ENCODE data around the gene REV1.

REV1 gene

DNA sequence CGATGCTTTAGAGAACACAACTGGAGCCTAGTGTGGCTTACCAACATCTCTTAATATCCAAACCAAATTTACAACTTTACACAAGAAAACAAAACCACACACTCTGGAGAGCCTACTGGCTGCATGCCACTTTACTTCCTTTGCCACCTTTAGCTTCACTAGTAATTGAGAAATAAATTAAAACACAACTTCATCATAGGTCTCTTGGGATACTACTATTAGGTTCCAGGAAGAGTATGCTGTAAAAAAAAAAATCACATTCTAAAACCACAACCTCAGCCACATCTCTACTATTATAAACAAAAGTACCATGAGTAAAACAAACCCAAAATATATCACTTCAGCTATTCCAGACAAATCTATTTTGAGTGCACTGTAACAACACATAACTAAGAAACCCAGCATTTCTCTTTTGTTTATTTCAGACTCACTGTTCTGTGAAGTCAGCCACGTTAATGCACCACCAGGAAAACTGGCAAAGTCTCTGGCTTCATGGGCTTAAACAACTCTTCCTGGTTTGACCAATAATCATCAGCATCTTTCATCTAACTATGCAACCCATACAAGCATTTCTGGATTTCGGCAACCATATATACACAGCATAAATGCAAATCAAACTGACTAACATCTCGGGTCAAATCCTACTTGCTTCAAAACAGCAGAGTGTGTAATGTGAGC is 59.1 kb downstream of the REV1 start:
- H3K27ac ChIP-seq = no peak overlapping the region
- DNase-seq (ENCODE audit: low spot score) = no peak
- TF ChIP-seq, protein P1, sequence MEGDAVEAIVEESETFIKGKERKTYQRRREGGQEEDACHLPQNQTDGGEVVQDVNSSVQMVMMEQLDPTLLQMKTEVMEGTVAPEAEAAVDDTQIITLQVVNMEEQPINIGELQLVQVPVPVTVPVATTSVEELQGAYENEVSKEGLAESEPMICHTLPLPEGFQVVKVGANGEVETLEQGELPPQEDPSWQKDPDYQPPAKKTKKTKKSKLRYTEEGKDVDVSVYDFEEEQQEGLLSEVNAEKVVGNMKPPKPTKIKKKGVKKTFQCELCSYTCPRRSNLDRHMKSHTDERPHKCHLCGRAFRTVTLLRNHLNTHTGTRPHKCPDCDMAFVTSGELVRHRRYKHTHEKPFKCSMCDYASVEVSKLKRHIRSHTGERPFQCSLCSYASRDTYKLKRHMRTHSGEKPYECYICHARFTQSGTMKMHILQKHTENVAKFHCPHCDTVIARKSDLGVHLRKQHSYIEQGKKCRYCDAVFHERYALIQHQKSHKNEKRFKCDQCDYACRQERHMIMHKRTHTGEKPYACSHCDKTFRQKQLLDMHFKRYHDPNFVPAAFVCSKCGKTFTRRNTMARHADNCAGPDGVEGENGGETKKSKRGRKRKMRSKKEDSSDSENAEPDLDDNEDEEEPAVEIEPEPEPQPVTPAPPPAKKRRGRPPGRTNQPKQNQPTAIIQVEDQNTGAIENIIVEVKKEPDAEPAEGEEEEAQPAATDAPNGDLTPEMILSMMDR (conservative IDR thresholded peaks at IDR 0.05; ENCODE audit: low read depth) = no peak
- ChIA-PET CTCF (no interaction called here), POLR2A (ENCODE audit: low non-redundant PET) (no interaction called here)

DNA sequence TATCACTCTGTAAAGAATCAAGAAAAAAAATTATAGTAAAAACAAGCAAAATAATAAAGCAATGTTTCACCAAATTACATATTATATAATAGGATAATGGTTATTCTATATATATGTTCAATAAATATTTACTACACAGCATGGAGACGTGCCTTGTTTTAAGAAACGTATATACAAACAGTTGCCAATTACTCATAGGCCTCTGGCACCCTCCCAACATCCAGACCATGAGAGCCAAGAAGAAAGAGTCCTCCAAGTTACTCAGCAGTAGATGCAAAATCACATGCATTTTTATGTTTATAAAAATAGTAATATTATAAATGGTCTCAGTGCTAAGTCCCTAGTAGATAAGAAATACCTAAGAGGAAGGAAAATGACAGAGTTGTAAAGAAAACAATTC is 64.8 kb downstream of the REV1 start:
- peak; percentile 32 for DNase-seq (ENCODE audit: low spot score)
- TF ChIP-seq, protein P1 (conservative IDR thresholded peaks at IDR 0.05; ENCODE audit: low read depth) = no peak
- ChIA-PET POLR2A (ENCODE audit: low non-redundant PET) (no interaction called here), CTCF (no interaction called here)
- H3K27ac ChIP-seq = no peak overlapping the region

DNA sequence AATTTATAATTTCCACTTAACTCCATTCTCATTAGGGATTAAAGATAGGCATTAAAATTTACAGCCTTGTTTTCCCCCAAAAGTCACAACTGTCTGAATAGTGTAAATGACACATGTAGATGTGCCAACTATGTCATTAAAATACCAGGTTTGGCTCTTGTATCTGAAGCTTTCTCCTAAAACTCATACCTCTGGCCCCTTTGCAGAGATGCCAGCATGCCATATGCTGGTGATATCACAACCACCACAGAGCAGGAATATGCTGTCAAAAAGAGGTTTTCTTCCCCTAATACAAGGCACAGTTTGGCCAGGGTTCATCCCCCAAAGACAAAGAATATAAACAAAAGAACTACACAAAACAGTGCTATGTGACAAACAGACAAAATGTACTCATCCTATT is 65.4 kb downstream of the REV1 start:
- TF ChIP-seq, protein P1 (conservative IDR thresholded peaks at IDR 0.05; ENCODE audit: low read depth) = no peak
- ChIA-PET CTCF (no interaction called here), POLR2A (ENCODE audit: low non-redundant PET) (no interaction called here)
- no peak for DNase-seq (ENCODE audit: low spot score)
- no peak overlapping the region for H3K27ac ChIP-seq

DNA sequence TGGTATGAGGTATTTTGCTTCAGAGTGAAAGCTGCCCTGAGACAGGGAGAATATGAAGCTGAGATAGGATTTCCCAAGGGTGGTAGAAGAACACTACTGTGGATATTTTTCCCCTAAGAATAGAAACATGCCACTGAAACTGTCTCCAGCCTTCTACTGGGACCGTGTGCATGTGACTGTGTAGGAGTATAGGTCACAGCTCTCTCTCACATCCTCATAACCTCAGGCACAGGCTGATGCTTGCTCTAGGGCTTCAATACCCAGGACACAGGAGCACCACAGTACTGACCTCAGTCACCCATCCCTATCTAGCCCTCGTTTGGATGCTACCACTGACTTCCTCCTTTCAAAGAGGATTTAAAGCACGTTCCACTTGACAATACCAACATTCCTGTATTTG is 67.2 kb downstream of the REV1 start:
- H3K27ac ChIP-seq = no peak overlapping the region
- POLR2A ChIA-PET (ENCODE audit: low non-redundant PET) = no interaction called here
- CTCF ChIA-PET = no interaction called here
- TF ChIP-seq, protein P1 (conservative IDR thresholded peaks at IDR 0.05; ENCODE audit: low read depth) = no peak
- no peak for DNase-seq (ENCODE audit: low spot score)

DNA sequence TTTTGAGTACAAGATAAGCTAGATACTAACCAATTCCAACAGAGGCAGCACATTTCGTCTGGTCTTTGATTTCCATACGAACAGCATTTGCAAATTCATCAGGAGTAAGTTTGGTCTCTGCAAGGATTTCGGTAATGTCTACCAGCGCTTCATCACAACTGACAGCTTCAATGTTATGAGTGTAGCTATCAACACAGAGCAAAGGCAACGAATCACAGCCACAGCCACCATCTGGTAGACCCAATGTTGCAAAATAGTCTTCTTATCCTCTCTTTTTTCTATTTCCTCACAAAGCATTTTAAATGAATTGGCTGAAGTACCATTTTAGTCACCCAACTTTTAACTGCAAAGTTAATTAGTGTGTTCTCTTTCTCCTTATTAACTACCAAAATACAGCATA is 68.3 kb downstream of the REV1 start:
- no peak overlapping the region for H3K27ac ChIP-seq
- DNase-seq (ENCODE audit: low spot score) = no peak
- TF ChIP-seq, protein P1 (conservative IDR thresholded peaks at IDR 0.05; ENCODE audit: low read depth) = no peak
- ChIA-PET CTCF (no interaction called here), POLR2A (ENCODE audit: low non-redundant PET) (interaction anchor here (0.6 kb wide), 1 partner anchor 22 kb away, joined by 3 read pairs; no protein-coding TSS in a partner anchor)

DNA sequence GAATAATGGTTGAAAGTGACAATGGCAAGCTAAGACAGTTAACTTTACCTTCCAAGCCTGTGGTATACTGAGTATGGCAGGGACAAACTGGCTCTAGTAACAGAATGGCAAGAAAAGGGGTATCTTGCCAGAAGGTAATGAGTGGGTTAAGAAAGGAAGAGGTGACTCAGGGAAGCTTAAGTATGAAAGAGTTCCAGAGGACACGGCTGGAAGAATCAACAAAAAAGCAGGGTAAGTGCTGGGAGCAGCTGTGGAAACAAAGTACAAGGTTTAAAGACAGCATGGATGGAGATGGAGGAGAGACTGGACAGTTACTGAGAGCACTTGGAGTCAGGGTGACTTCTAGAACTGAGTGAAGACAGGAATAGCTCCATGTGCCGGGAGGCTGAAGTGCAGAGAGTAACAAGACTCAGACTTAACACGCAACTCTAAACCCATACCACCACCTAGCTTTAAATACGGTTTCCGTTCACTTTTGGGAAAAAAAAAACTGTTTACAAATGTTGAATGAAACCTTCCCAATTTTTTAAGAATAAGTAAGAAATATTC is 69.0 kb downstream of the REV1 start:
- TF ChIP-seq, protein P1 (conservative IDR thresholded peaks at IDR 0.05; ENCODE audit: low read depth) = no peak
- H3K27ac ChIP-seq = no peak overlapping the region
- ChIA-PET CTCF (no interaction called here), POLR2A (ENCODE audit: low non-redundant PET) (interaction anchor here (0.6 kb wide), 1 partner anchor 21 kb away, joined by 3 read pairs; no protein-coding TSS in a partner anchor)
- DNase-seq (ENCODE audit: low spot score) = no peak
